SU-DHL-6 (cell line): ENCODE data around the gene CDH13.

Source experiments
- CTCF ChIP-seq: fragments of 200-600 bp; sonication (generic); IDR thresholded peaks from one replicate; pipeline ENCODE4 v1.5.1; 2017; ENCODE audit warnings: antibody characterized with exemption, mild to moderate bottlenecking, low read length, moderate library complexity; ENCODE audit not compliant: insufficient read depth, poor library complexity, severe bottlenecking
- EZH2phosphoT487 ChIP-seq: fragments of 200-600 bp; sonication (generic), shearing (Covaris generic); conservative IDR thresholded peaks from 2 replicates; pipeline ENCODE4 v1.6.1; 2018; ENCODE audit warnings: mild to moderate bottlenecking, antibody characterized with exemption, low read length, moderate library complexity, mixed read lengths

DNA sequence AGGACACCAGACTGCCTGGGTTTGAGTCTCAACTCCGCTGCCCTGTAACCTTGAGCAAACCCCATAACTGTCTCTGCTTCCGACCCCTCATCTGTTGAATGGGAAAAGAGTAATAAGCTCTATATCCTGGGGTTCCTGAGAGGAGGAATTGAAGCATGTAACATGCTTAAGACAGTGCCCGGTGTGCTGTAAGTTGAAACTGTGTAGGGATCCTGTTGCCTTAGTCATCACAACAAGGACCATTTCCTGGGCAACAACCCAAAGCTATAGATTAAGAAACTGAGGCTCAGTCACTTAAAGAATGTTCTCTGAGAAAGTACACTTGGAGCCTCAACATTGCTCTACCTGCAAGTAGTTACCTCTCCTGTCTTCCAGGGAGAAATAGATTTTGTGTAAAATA, 23.0 kb downstream of the CDH13 start:
- no peak for TF ChIP-seq CTCF
- TF ChIP-seq EZH2phosphoT487: no peak
